Erythroblast (primary cell): Measurements from ENCODE around the gene PIK3AP1.

Experiments
- DNase-seq, 2 experiments: peaks; one replicate each; lab custom pipeline; 2025; lab: John Stamatoyannopoulos, UW
- GATA1 ChIP-seq: IDR thresholded peaks from 2 replicates; pipeline ENCODE4 v1.6.1; 2011; ENCODE audit warnings: low read depth, mild to moderate bottlenecking, control low read depth, low read length, moderate library complexity
- POLR2A ChIP-seq: IDR thresholded peaks from 2 replicates; pipeline ENCODE4 v1.6.1; 2011; ENCODE audit warnings: mild to moderate bottlenecking, low read length

Gene PIK3AP1

GRCh38 chr10:96619796-96620773 lies 100.2 kb downstream of the PIK3AP1 start:
- TF ChIP-seq GATA1 (no peak), POLR2A (no peak)
- peak; percentile 60 to 78 for DNase-seq

GRCh38 chr10:96619120-96619519 lies 101.2 kb downstream of the PIK3AP1 start:
- TF ChIP-seq POLR2A (peak; percentile 92), GATA1 (peak; percentile 95)
- DNase-seq: peak; percentile 97 to 100

GRCh38 chr10:96618653-96619052 lies 101.7 kb downstream of the PIK3AP1 start:
- no peak for TF ChIP-seq GATA1
- TF ChIP-seq POLR2A: no peak
- DNase-seq: peak in 1 of 2 experiments; percentile 88

GRCh38 chr10:96616961-96617360 lies 103.4 kb downstream of the PIK3AP1 start:
- DNase-seq: no peak
- TF ChIP-seq POLR2A (no peak), GATA1 (no peak)

GRCh38 chr10:96614515-96614914 lies 105.8 kb downstream of the PIK3AP1 start:
- TF ChIP-seq POLR2A: no peak
- no peak for TF ChIP-seq GATA1
- DNase-seq: peak; percentile 95 to 98

DNA sequence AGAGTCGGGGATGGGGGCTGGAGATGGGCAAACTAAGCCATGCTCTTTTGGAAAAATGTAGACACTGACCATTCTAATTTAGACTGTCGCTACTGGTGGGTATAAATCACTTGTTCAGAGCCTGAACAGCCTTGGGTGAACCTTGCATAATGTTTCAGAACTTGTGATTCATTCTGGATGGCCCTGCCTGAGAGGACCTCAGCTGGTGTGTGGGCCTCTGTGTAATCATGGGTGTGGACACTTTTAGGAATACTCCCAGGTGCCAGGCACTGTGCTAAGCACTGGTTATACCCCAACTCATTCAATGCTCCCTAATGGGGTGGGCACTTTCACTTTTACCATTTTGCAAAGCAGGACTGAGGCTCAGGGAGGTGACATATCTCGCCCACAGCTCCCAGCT lies 106.7 kb downstream of the PIK3AP1 start:
- peak; percentile 50 to 67 for DNase-seq
- TF ChIP-seq POLR2A: no peak
- no peak for TF ChIP-seq GATA1

- TF ChIP-seq POLR2A (no peak), GATA1 (no peak)
- DNase-seq: no peak
These were observed 108.1 kb downstream of the PIK3AP1 start for GRCh38 chr10:96612055-96612830.

DNA sequence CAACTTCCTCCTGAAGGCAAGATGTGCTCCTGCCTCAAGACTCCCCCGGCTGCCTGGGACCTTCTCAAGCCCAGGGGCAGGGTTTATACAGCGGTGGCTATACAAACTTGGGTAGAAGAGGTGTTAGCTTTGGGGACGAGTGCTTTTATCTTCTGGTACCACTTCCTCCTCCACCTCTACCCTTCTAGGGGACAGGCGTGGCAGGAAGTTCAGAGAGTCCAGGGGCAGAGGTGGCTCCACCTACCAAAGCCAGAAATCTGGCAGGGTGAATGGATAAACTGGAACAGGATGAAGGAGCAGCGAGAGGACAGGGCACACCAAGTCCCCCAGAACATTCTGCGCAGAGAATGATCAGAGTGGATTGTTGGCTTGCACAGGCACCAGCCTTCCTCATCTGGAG lies 109.5 kb downstream of the PIK3AP1 start:
- no peak for TF ChIP-seq POLR2A
- TF ChIP-seq GATA1: no peak
- DNase-seq: no peak

- TF ChIP-seq POLR2A (no peak), GATA1 (no peak)
- no peak for DNase-seq
These were observed 110.8 kb downstream of the PIK3AP1 start for GRCh38 chr10:96609510-96609909.

DNA sequence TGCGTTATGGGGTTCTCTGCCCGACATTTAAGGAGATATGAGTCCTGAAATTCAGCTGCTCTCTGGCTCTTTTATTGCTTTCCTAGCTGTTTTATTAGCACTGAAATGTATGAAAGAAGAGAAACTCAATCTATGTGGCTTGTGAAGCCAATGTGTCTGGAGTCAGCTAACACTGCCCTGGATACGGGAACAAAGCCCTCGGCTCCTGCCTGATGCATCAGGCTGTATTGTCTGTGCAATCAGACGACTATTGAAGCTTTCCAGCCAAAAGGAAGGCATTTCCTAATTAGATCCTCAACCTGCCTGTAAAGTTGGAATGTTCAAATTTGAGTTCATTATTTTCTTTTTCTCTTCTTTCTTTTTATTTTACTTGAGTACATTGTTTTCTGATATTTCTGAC lies 111.5 kb downstream of the PIK3AP1 start:
- TF ChIP-seq GATA1 (no peak), POLR2A (no peak)
- DNase-seq: no peak

DNA sequence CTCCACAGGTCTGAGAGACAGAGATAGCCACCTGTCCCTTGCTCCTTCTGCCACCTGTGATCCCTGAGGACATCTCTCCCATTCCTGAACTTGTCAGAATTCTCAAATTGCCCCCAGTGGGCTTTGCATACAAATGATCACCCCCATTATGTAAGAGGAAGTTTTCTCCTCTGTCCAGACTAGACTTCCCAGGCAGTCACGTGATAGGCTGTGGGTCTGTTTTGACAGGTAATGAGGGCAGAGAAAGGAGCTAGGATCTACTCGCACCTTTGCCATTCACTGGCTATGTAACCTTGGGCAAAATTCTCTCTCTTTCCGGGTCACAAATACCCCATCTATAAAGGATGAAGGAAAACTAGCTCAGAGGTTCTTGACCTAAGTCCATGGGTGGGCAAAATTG lies 112.1 kb downstream of the PIK3AP1 start:
- TF ChIP-seq POLR2A (no peak), GATA1 (no peak)

GRCh38 chr10:96606946-96607345 lies 113.4 kb downstream of the PIK3AP1 start:
- DNase-seq: no peak
- no peak for TF ChIP-seq GATA1
- TF ChIP-seq POLR2A: no peak

More for the DNA sequence above, 112.1 kb downstream of the PIK3AP1 start:
- DNase-seq: no peak

GRCh38 chr10:96606216-96606615 lies 114.1 kb downstream of the PIK3AP1 start:
- DNase-seq: no peak
- TF ChIP-seq GATA1 (no peak), POLR2A (no peak)

- TF ChIP-seq POLR2A: no peak
- no peak for TF ChIP-seq GATA1
- DNase-seq: no peak
These were observed 120.0 kb downstream of the PIK3AP1 start for GRCh38 chr10:96600337-96600736.
